H9 (cell line): ENCODE measurements around the gene DLG1. TPM values are rescaled to one million over a fixed set of nuclear protein-coding genes. Genes with fewer than 3 reads are reported as not detected.

Experiments
- DNase-seq: peaks from one replicate; pipeline ENCODE4 v3.0.0-alpha.2; 2017
- H2AFZ ChIP-seq: one replicate; pipeline ENCODE4 v1.6.1; 2013; ENCODE audit warnings: mild to moderate bottlenecking, low read length, control low read depth, moderate library complexity
- H2AK5ac ChIP-seq: 2 replicates; pipeline ENCODE4 v1.6.1; 2013; ENCODE audit warnings: low read length, control low read depth, mixed read lengths; ENCODE audit not compliant: insufficient read length
- H2BK120ac ChIP-seq: one replicate; pipeline ENCODE4 v1.6.1; 2013; ENCODE audit warnings: low read depth, mild to moderate bottlenecking, low read length, control low read depth, inconsistent platforms; ENCODE audit not compliant: poor library complexity, severe bottlenecking
- H2BK12ac ChIP-seq: 2 replicates; pipeline ENCODE4 v1.6.1; 2013; ENCODE audit warnings: low read length, control low read depth, mixed read lengths, low read depth; ENCODE audit not compliant: insufficient read length
- H2BK15ac ChIP-seq: 2 replicates; pipeline ENCODE4 v1.6.1; 2013; ENCODE audit warnings: low read depth, low read length, control low read depth
- H2BK20ac ChIP-seq: one replicate; pipeline ENCODE4 v1.6.1; 2013; ENCODE audit warnings: low read depth, mild to moderate bottlenecking, low read length, control low read depth, inconsistent platforms; ENCODE audit not compliant: poor library complexity, severe bottlenecking
- H2BK5ac ChIP-seq: 2 replicates; pipeline ENCODE4 v1.6.1; 2013; ENCODE audit warnings: low read length, control low read depth, mixed read lengths; ENCODE audit not compliant: insufficient read length
- H3K14ac ChIP-seq: 2 replicates; pipeline ENCODE4 v1.6.1; 2013; ENCODE audit warnings: low read length, control low read depth; ENCODE audit not compliant: insufficient read depth
- H3K18ac ChIP-seq: 2 replicates; pipeline ENCODE4 v1.6.1; 2013; ENCODE audit warnings: low read depth, mild to moderate bottlenecking, mixed read lengths, low read length, control low read depth; ENCODE audit not compliant: insufficient read length
- H3K23ac ChIP-seq: 2 replicates; pipeline ENCODE4 v1.6.1; 2013; ENCODE audit warnings: low read length, control low read depth, mixed read lengths, low read depth; ENCODE audit not compliant: insufficient read length
- H3K23me2 ChIP-seq: 2 replicates; pipeline ENCODE4 v1.6.1; 2013; ENCODE audit warnings: low read depth, mild to moderate bottlenecking, mixed read lengths, low read length, control low read depth; ENCODE audit not compliant: insufficient read length, poor library complexity, severe bottlenecking
- H3K27ac ChIP-seq: 2 replicates; pipeline ENCODE4 v1.5.1; 2013; ENCODE audit warnings: low read length, control low read depth, mixed read lengths, low read depth; ENCODE audit not compliant: insufficient read length
- H3K27me3 ChIP-seq: 2 replicates; pipeline ENCODE4 v1.6.1; 2013; ENCODE audit warnings: low read length, control low read depth, inconsistent platforms; ENCODE audit not compliant: insufficient read depth
- H3K4ac ChIP-seq: 2 replicates; pipeline ENCODE4 v1.6.1; 2013; ENCODE audit warnings: low read depth, mild to moderate bottlenecking, control low read depth, inconsistent platforms, low read length, moderate library complexity
- H3K4me1 ChIP-seq: 2 replicates; pipeline ENCODE4 v1.6.1; 2013; ENCODE audit warnings: low read length, control low read depth, inconsistent platforms; ENCODE audit not compliant: insufficient read depth
- H3K4me2 ChIP-seq: 2 replicates; pipeline ENCODE4 v1.6.1; 2013; ENCODE audit warnings: low read length, control low read depth, mixed read lengths; ENCODE audit not compliant: insufficient read length, insufficient read depth
- H3K56ac ChIP-seq: 2 replicates; pipeline ENCODE4 v1.6.1; 2013; ENCODE audit warnings: low read depth, mild to moderate bottlenecking, mixed read lengths, low read length, control low read depth; ENCODE audit not compliant: insufficient read length
- H3K79me1 ChIP-seq: 2 replicates; pipeline ENCODE4 v1.6.1; 2013; ENCODE audit warnings: low read depth, mild to moderate bottlenecking, moderate library complexity, low read length, control low read depth, inconsistent platforms; ENCODE audit not compliant: insufficient read depth, poor library complexity, severe bottlenecking
- H3K79me2 ChIP-seq: 2 replicates; pipeline ENCODE4 v1.6.1; 2013; ENCODE audit warnings: low read length, control low read depth, inconsistent platforms; ENCODE audit not compliant: insufficient read depth
- H3K9ac ChIP-seq: 2 replicates; pipeline ENCODE4 v1.6.1; 2013; ENCODE audit warnings: low read length, control low read depth, mixed read lengths; ENCODE audit not compliant: insufficient read length; ENCODE audit errors: extremely low read depth
- H3K9me3 ChIP-seq: one replicate; pipeline ENCODE4 v1.6.1; 2013; ENCODE audit warnings: low read depth, low read length, inconsistent platforms; ENCODE audit not compliant: control insufficient read depth
- H3T11ph ChIP-seq: one replicate; pipeline ENCODE4 v1.6.1; 2013; ENCODE audit warnings: mild to moderate bottlenecking, low read length, control low read depth, inconsistent platforms
- H4K20me1 ChIP-seq: one replicate; pipeline ENCODE4 v1.6.1; 2013; ENCODE audit not compliant: control insufficient read depth, insufficient read length, insufficient read depth
- H4K5ac ChIP-seq: 2 replicates; pipeline ENCODE4 v1.6.1; 2013; ENCODE audit warnings: low read depth, mild to moderate bottlenecking, mixed read lengths, low read length, control low read depth; ENCODE audit not compliant: insufficient read length
- H4K8ac ChIP-seq: replicated peaks from 2 replicates; pipeline ENCODE4 v1.6.1; 2013; ENCODE audit warnings: low read length, control low read depth, mixed read lengths, low read depth; ENCODE audit not compliant: insufficient read length
- H4K91ac ChIP-seq: 2 replicates; pipeline ENCODE4 v1.6.1; 2013; ENCODE audit warnings: low read depth, mild to moderate bottlenecking, moderate library complexity, mixed read lengths, low read length, control low read depth; ENCODE audit not compliant: insufficient read length
- H3K27ac Mint-ChIP-seq, 3 experiments: 2 replicates in 2 of 3; 3 replicates in 1 of 3; pipeline ENCODE4 v1.8.0; 2020 to 2021; ENCODE audit warnings: mixed read lengths in 3 of 3, mild to moderate bottlenecking in 1 of 3, moderate library complexity in 1 of 3
- H3K27me3 Mint-ChIP-seq: 2 replicates; pipeline ENCODE4 v1.8.0; 2021; ENCODE audit warnings: low read depth, mild to moderate bottlenecking, moderate library complexity, mixed read lengths
- H3K36me3 Mint-ChIP-seq, 3 experiments: 2 replicates in 2 of 3; 3 replicates in 1 of 3; pipeline ENCODE4 v1.8.0; 2020 to 2021; ENCODE audit warnings: low read depth in 3 of 3, mixed read lengths in 3 of 3; ENCODE audit not compliant: insufficient read depth in 1 of 3
- H3K4me1 Mint-ChIP-seq, 2 experiments: 2 replicates each; pipeline ENCODE4 v1.8.0; 2020; ENCODE audit warnings: mixed read lengths in 2 of 2
- H3K4me3 Mint-ChIP-seq, 2 experiments: 2 replicates in 1 of 2; 3 replicates in 1 of 2; pipeline ENCODE4 v1.8.0; 2020 to 2021; ENCODE audit warnings: mild to moderate bottlenecking in 2 of 2, mixed read lengths in 2 of 2, moderate library complexity in 1 of 2
- H3K9me3 Mint-ChIP-seq, 2 experiments: 2 replicates in 1 of 2; 3 replicates in 1 of 2; pipeline ENCODE4 v1.8.0; 2020; ENCODE audit warnings: mild to moderate bottlenecking in 2 of 2, mixed read lengths in 2 of 2, moderate library complexity in 1 of 2
- CTCF ChIP-seq: fragments of 200-600 bp; sonication (generic); conservative IDR thresholded peaks from 3 replicates; pipeline ENCODE4 v1.8.0; 2021; ENCODE audit warnings: antibody characterized with exemption, mild to moderate bottlenecking
- WGBS: extraction: QIAGEN DNeasy Blood & Tissue Kit; methylation state at CpG from one replicate; pipeline ENCODE4 v1.1.7; 2013; ENCODE audit warnings: missing lambda C conversion rate, low lambda C conversion rate, mixed read lengths; ENCODE audit not compliant: insufficient read length; ENCODE audit errors: extremely low coverage; 5-methylcytosine and 5-hydroxymethylcytosine counted together
- total RNA-seq: library from RNA; stranded (reverse); gene quantifications from 2 replicates; pipeline ENCODE4 v1.2.1, GENCODE V29; 2021

Gene DLG1
- total RNA-seq, 1 experiment from 2014 or later = 84.1 TPM

- Histone ChIP-seq H3T11ph (no peak overlapping the region), H3K4ac (no peak overlapping the region), H3K23me2 (no peaks in the 10 kb centered on the region), H2BK12ac (no peak overlapping the region), H2AK5ac (no peak overlapping the region), H3K27me3 (no peaks in the 10 kb centered on the region), H3K9ac (no peak overlapping the region), H3K56ac (no peak overlapping the region), H2BK20ac (no peak overlapping the region), H3K23ac (no peak overlapping the region), H3K4me1 (no peaks in the 10 kb centered on the region), H2BK120ac (no peak overlapping the region), H2AFZ (no peak overlapping the region), H3K4me2 (no peak overlapping the region), H4K20me1 (no peaks in the 10 kb centered on the region), H3K79me2 (peaks cover 3% of the 10 kb centered on the region; the same call in 1 of the 2 replicates), H4K5ac (no peak overlapping the region), H3K9me3 (no peaks in the 10 kb centered on the region), H3K14ac (no peak overlapping the region), H3K79me1 (no peaks in the 10 kb centered on the region), H2BK5ac (no peak overlapping the region), H4K8ac (no peak overlapping the region), H3K18ac (no peak overlapping the region), H4K91ac (no peak overlapping the region), H2BK15ac (no peak overlapping the region), H3K27ac (no peak overlapping the region)
- WGBS = no CpG with 5 or more reads among the region's 2 CpGs
- Mint-ChIP-seq H3K9me3 (no peaks in the 10 kb centered on the region), H3K36me3 (no peaks in the 10 kb centered on the region), H3K4me3 (no peak overlapping the region; a peak in 1 of 5 replicates), H3K27me3 (no peaks in the 10 kb centered on the region), H3K27ac (peak overlapping the region in 1 of 3 experiments; percentile 2; a peak in 2 of 7 replicates), H3K4me1 (peaks cover 50 to 60% of the 10 kb centered on the region in 2 experiments)
- TF ChIP-seq CTCF = no peak
- DNase-seq = no peak
Measured at GRCh38 chr3:197202694-197203093, 95.7 kb downstream of the DLG1 start.
